Vagina (tissue), 2 donors: ENCODE measurements around the gene PRKCB. TPM values are rescaled to one million over a fixed set of nuclear protein-coding genes. Genes with fewer than 3 reads are reported as not detected.

Source experiments
- DNase-seq, 2 donors: peaks; one replicate each; pipeline ENCODE4 v3.0.0-alpha.2; 2017; ENCODE audit errors: extremely low spot score in 2 of 2
- H3K27ac ChIP-seq: fragments of 200-600 bp; sonication (generic); one replicate; pipeline ENCODE4 v1.5.1; 2019
- H3K27me3 ChIP-seq: fragments of 200-600 bp; sonication (generic); one replicate; pipeline ENCODE4 v1.5.1; 2019
- H3K36me3 ChIP-seq, 2 donors: fragments of 200-600 bp; sonication (generic); one replicate each; pipeline ENCODE4 v1.5.1; 2017 to 2019
- H3K4me1 ChIP-seq: fragments of 200-600 bp; sonication (generic); one replicate; pipeline ENCODE4 v1.5.1; 2019
- H3K4me3 ChIP-seq, 2 donors: fragments of 200-600 bp; sonication (generic); 1 replicate in 1 of 2; 2 replicates in 1 of 2; pipeline ENCODE4 v1.5.1; 2016 to 2019
- H3K9me3 ChIP-seq: fragments of 200-600 bp; sonication (generic); one replicate; pipeline ENCODE4 v1.5.1; 2019
- CTCF ChIP-seq, 3 experiments: fragments of 450-650 bp in 2 of 3; fragments of 200-600 bp in 1 of 3; sonication (generic) in 1 of 3; IDR thresholded peaks; one replicate each; pipeline ENCODE4 v1.5.1; 2017 to 2019; ENCODE audit warnings: antibody characterized with exemption in 3 of 3, mild to moderate bottlenecking in 2 of 3, moderate library complexity in 2 of 3
- POLR2A ChIP-seq, 2 donors: fragments of 450-650 bp; IDR thresholded peaks; one replicate each; pipeline ENCODE4 v1.6.1; 2017; ENCODE audit warnings: antibody characterized with exemption in 2 of 2, mild to moderate bottlenecking in 2 of 2, moderate library complexity in 2 of 2
- POLR2AphosphoS5 ChIP-seq, 2 donors: sonication (generic); formaldehyde crosslinking; IDR thresholded peaks; one replicate each; pipeline ENCODE4 v1.9.0; 2017; ENCODE audit warnings: antibody characterized with exemption in 2 of 2, mild to moderate bottlenecking in 2 of 2, low read depth in 1 of 2; ENCODE audit not compliant: insufficient read depth in 1 of 2
- intact Hi-C: fragments of 100-400 bp; cut with DNase I; formaldehyde crosslinking; loops from one replicate; pipeline ENCODE4 v1.15.1; 2023
- total RNA-seq: library from RNA; depleted of rRNA; stranded (reverse); fragments of >200 nt; gene quantifications from one replicate; pipeline ENCODE4 v1.2.3, GENCODE V29; 2016

PRKCB gene
- total RNA-seq, 1 donor from 2014 or later, result 9.1 TPM

GRCh38 chr16:24117680-24118079 is 281.9 kb downstream of the PRKCB start:
- TF ChIP-seq CTCF (IDR thresholded peaks at IDR 0.05), result no peak
- no peak for TF ChIP-seq POLR2AphosphoS5 (IDR thresholded peaks at IDR 0.05; ENCODE audit: insufficient read depth in 1 of 2, low read depth in 1 of 2)
- no peak for TF ChIP-seq POLR2A (IDR thresholded peaks at IDR 0.05)

GRCh38 chr16:24118126-24118821 is 282.5 kb downstream of the PRKCB start:
- Histone ChIP-seq H3K9me3 (no peaks in the 10 kb centered on the region), H3K4me1 (no peaks in the 10 kb centered on the region), H3K27me3 (no peaks in the 10 kb centered on the region), H3K27ac (no peak overlapping the region), H3K4me3 (no peak overlapping the region), H3K36me3 (no peaks in the 10 kb centered on the region)
- TF ChIP-seq POLR2AphosphoS5 (IDR thresholded peaks at IDR 0.05; ENCODE audit: insufficient read depth in 1 of 2, low read depth in 1 of 2) (no peak), POLR2A (IDR thresholded peaks at IDR 0.05) (no peak), CTCF (IDR thresholded peaks at IDR 0.05) (no peak)
- intact Hi-C loops, result no loop called here
- no peak for DNase-seq

More at GRCh38 chr16:24117680-24118079, 281.9 kb downstream of the PRKCB start:
- intact Hi-C loops, result no loop called here
- Histone ChIP-seq H3K4me1 (no peaks in the 10 kb centered on the region), H3K4me3 (no peak overlapping the region), H3K36me3 (no peaks in the 10 kb centered on the region), H3K27me3 (no peaks in the 10 kb centered on the region), H3K27ac (no peak overlapping the region), H3K9me3 (no peaks in the 10 kb centered on the region)
- DNase-seq, result no peak

GRCh38 chr16:24119807-24120206 is 284.0 kb downstream of the PRKCB start:
- no peaks in the 10 kb centered on the region for H3K4me1 ChIP-seq
- intact Hi-C loops, result no loop called here
- TF ChIP-seq POLR2A (IDR thresholded peaks at IDR 0.05) (no peak), CTCF (IDR thresholded peaks at IDR 0.05) (no peak), POLR2AphosphoS5 (IDR thresholded peaks at IDR 0.05; ENCODE audit: insufficient read depth in 1 of 2, low read depth in 1 of 2) (no peak)

GRCh38 chr16:24123275-24123674 is 287.5 kb downstream of the PRKCB start:
- TF ChIP-seq POLR2A (IDR thresholded peaks at IDR 0.05), result no peak
- intact Hi-C loops, result no loop called here
- Histone ChIP-seq H3K36me3 (no peaks in the 10 kb centered on the region), H3K4me3 (no peak overlapping the region), H3K9me3 (no peaks in the 10 kb centered on the region), H3K27ac (no peak overlapping the region), H3K4me1 (no peaks in the 10 kb centered on the region), H3K27me3 (no peaks in the 10 kb centered on the region)
- no peak for DNase-seq

More at GRCh38 chr16:24119807-24120206, 284.0 kb downstream of the PRKCB start:
- DNase-seq, result no peak
- Histone ChIP-seq H3K4me3 (no peak overlapping the region), H3K36me3 (no peaks in the 10 kb centered on the region), H3K27me3 (no peaks in the 10 kb centered on the region), H3K27ac (no peak overlapping the region), H3K9me3 (no peaks in the 10 kb centered on the region)

GRCh38 chr16:24124291-24124690 is 288.5 kb downstream of the PRKCB start:
- no peaks in the 10 kb centered on the region for H3K9me3 ChIP-seq

More at GRCh38 chr16:24124291-24124690, 288.5 kb downstream of the PRKCB start:
- intact Hi-C loops, result no loop called here
- no peak overlapping the region for H3K27ac ChIP-seq
- no peaks in the 10 kb centered on the region for H3K4me1 ChIP-seq
- DNase-seq, result peak in 1 of 2 donors; percentile 93
- no peak overlapping the region for H3K4me3 ChIP-seq
- H3K27me3 ChIP-seq, result no peaks in the 10 kb centered on the region
- TF ChIP-seq POLR2A (IDR thresholded peaks at IDR 0.05), result no peak
- no peak for TF ChIP-seq CTCF (IDR thresholded peaks at IDR 0.05)
- no peak for TF ChIP-seq POLR2AphosphoS5 (IDR thresholded peaks at IDR 0.05; ENCODE audit: insufficient read depth in 1 of 2, low read depth in 1 of 2)
- H3K36me3 ChIP-seq, result no peaks in the 10 kb centered on the region
